ENCODE measurements around the gene SAPCD2.

GRCh38 chr9:137026828-137027227 lies 43.5 kb downstream of the SAPCD2 start:
- TF ChIP-seq CTCF (IDR thresholded peaks at IDR 0.05) (no peak), POLR2AphosphoS5 (IDR thresholded peaks at IDR 0.05) (no peak)
